ENCODE measurements around the gene SLF2.

SLF2 gene

GRCh38 chr10:100886521-100886920 is 26.2 kb upstream of the SLF2 start:
- TF ChIP-seq TCF12 (IDR thresholded peaks at IDR 0.05; ENCODE audit: low read depth) (no peak), CREB1 (IDR thresholded peaks at IDR 0.05; ENCODE audit: low read depth) (no peak), ZBTB7A (IDR thresholded peaks at IDR 0.05; ENCODE audit: low read depth) (no peak), EP300 (IDR thresholded peaks at IDR 0.05; ENCODE audit: borderline replicate concordance) (no peak), TAF1 (IDR thresholded peaks at IDR 0.05; ENCODE audit: low read depth) (no peak), YY1 (IDR thresholded peaks at IDR 0.05; ENCODE audit: low read depth) (no peak), CEBPB (IDR thresholded peaks at IDR 0.05) (no peak), MAX (IDR thresholded peaks at IDR 0.05) (no peak), NFIC (IDR thresholded peaks at IDR 0.05) (no peak), TEAD4 (IDR thresholded peaks at IDR 0.05) (no peak), FOXM1 (IDR thresholded peaks at IDR 0.05; ENCODE audit: borderline replicate concordance, low read depth) (no peak), EGR1 (IDR thresholded peaks at IDR 0.05) (no peak), RAD21 (IDR thresholded peaks at IDR 0.05; ENCODE audit: low read depth) (no peak), USF1 (IDR thresholded peaks at IDR 0.05) (no peak)
- TF ChIP-seq, protein P1, sequence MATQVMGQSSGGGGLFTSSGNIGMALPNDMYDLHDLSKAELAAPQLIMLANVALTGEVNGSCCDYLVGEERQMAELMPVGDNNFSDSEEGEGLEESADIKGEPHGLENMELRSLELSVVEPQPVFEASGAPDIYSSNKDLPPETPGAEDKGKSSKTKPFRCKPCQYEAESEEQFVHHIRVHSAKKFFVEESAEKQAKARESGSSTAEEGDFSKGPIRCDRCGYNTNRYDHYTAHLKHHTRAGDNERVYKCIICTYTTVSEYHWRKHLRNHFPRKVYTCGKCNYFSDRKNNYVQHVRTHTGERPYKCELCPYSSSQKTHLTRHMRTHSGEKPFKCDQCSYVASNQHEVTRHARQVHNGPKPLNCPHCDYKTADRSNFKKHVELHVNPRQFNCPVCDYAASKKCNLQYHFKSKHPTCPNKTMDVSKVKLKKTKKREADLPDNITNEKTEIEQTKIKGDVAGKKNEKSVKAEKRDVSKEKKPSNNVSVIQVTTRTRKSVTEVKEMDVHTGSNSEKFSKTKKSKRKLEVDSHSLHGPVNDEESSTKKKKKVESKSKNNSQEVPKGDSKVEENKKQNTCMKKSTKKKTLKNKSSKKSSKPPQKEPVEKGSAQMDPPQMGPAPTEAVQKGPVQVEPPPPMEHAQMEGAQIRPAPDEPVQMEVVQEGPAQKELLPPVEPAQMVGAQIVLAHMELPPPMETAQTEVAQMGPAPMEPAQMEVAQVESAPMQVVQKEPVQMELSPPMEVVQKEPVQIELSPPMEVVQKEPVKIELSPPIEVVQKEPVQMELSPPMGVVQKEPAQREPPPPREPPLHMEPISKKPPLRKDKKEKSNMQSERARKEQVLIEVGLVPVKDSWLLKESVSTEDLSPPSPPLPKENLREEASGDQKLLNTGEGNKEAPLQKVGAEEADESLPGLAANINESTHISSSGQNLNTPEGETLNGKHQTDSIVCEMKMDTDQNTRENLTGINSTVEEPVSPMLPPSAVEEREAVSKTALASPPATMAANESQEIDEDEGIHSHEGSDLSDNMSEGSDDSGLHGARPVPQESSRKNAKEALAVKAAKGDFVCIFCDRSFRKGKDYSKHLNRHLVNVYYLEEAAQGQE (IDR thresholded peaks at IDR 0.05; ENCODE audit: low read depth) = no peak

DNA sequence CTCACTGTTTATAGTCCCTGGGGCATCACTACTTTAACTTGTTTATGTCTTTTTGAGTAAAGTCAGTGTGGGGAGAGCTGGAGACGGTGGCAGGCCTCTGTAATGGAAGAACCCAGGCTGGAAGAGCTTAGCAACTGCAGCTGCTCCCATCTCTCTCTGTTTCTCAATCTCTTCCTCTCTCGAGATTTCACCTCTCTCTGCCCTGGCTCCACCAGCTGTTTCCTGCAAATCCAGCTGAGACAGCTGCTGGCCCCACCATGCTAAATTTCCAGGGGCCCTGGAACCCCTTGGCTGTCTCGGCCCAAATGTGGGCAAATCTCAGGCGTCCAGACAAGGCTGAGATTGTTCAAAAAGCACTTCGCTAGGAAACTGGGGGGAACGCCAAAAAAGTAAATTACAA is 25.8 kb upstream of the SLF2 start:
- TF ChIP-seq RAD21 (IDR thresholded peaks at IDR 0.05; ENCODE audit: low read depth) (no peak), EP300 (IDR thresholded peaks at IDR 0.05; ENCODE audit: borderline replicate concordance) (no peak), TCF12 (IDR thresholded peaks at IDR 0.05; ENCODE audit: low read depth) (no peak), EGR1 (IDR thresholded peaks at IDR 0.05) (no peak), CEBPB (IDR thresholded peaks at IDR 0.05) (no peak), USF1 (IDR thresholded peaks at IDR 0.05) (no peak), CREB1 (IDR thresholded peaks at IDR 0.05; ENCODE audit: low read depth) (no peak), FOXM1 (IDR thresholded peaks at IDR 0.05; ENCODE audit: borderline replicate concordance, low read depth) (no peak), TEAD4 (IDR thresholded peaks at IDR 0.05) (no peak), MAX (IDR thresholded peaks at IDR 0.05) (no peak)
- TF ChIP-seq, protein P1 (IDR thresholded peaks at IDR 0.05; ENCODE audit: low read depth) = no peak

DNA sequence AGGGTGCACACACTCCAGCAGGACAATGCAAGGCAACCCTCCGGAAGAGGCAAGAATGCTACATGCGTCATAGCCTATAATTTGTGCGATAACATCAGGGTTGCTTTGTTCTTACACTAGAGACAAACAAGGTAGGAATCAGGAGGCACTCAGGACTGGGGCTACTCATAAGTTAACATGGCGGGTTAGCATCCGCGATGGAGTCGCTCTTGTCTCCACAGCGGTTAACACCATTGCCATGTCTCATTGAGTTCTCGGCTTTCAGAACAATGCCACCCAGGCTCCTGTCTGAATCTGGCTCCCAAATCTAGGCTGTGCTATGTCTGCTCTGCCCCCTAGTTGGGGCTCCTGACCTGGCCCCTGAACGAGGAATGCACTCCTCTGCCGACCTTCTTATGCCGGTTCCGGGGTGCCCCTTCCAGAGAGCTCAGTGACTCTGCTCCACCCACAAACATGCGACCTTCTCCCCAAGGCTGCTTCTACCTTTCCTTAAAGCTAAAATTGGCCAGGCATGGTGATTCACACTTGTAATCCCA is 24.9 kb upstream of the SLF2 start:
- no peak for TF ChIP-seq FOXM1 (IDR thresholded peaks at IDR 0.05; ENCODE audit: borderline replicate concordance, low read depth)

DNA sequence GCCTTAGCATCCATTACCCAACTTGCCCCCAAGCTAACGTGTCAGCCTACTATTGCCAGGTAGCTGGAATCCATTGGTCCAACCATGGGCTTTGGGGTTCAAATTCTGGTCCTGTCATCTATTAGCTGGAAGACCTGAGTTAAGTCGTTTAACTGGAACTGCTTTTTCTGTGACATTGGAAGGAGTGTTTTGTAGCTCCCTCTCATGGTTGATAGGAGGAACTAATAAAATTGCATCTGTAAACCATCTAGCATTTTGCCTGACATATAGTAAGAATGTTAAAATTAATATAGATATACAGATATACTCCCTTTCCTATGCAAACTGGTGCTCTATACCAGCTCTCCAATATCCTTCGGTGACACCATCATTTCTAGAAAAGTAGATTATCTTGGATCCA is 23.8 kb upstream of the SLF2 start:
- TF ChIP-seq, protein P1 (IDR thresholded peaks at IDR 0.05; ENCODE audit: low read depth) = no peak
- peak; percentile 41; the same call in 1 of the 2 replicates for TF ChIP-seq RAD21 (IDR thresholded peaks at IDR 0.05; ENCODE audit: low read depth)

DNA sequence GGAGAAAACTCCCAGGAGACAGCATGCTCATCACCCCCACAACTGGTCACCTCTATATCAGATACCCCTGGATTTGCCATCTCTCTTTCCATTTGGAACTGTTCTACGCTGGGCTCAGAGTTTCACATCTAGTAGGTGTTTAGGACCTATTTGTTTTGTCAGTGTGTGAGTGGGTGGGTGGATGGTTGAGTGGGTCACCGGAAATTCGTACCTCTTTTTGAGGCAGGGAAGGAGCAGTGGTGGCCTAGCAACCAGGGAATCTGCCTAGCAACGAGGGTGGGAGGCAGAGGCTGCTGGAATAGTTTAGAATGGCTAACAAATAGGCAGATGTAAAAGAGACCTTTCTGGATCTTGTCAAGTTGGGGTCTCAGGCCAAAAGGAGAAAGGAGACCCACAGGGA is 23.2 kb upstream of the SLF2 start:
- no peak for TF ChIP-seq USF1 (IDR thresholded peaks at IDR 0.05)
- no peak for TF ChIP-seq CEBPB (IDR thresholded peaks at IDR 0.05)
- no peak for TF ChIP-seq FOXM1 (IDR thresholded peaks at IDR 0.05; ENCODE audit: borderline replicate concordance, low read depth)
- TF ChIP-seq TCF12 (IDR thresholded peaks at IDR 0.05; ENCODE audit: low read depth) = no peak
- TF ChIP-seq YY1 (IDR thresholded peaks at IDR 0.05; ENCODE audit: low read depth) = no peak
- TF ChIP-seq EP300 (IDR thresholded peaks at IDR 0.05; ENCODE audit: borderline replicate concordance) = no peak
